Mesothelial cell of epicardium (in vitro differentiated cells): ENCODE measurements around the gene NHERF2. TPM values are rescaled to one million over a fixed set of nuclear protein-coding genes. Genes with fewer than 3 reads are reported as not detected.

Source experiments
- DNase-seq, 2 experiments: peaks; one replicate each; pipeline ENCODE4 v3.0.0; 2021; ENCODE audit warnings: low spot score in 2 of 2; ENCODE audit not compliant: unreplicated experiment in 2 of 2
- H3K27ac Mint-ChIP-seq: 2 replicates; pipeline ENCODE4 v1.8.0; 2021; ENCODE audit warnings: mixed read lengths
- H3K27me3 Mint-ChIP-seq: 2 replicates; pipeline ENCODE4 v1.8.0; 2021; ENCODE audit warnings: low read depth, mixed read lengths
- H3K36me3 Mint-ChIP-seq: 2 replicates; pipeline ENCODE4 v1.8.0; 2021; ENCODE audit warnings: mixed read lengths
- H3K4me1 Mint-ChIP-seq: 2 replicates; pipeline ENCODE4 v1.8.0; 2021; ENCODE audit warnings: mixed read lengths
- H3K4me3 Mint-ChIP-seq: 2 replicates; pipeline ENCODE4 v1.8.0; 2021; ENCODE audit warnings: mild to moderate bottlenecking, moderate library complexity, mixed read lengths
- H3K9me3 Mint-ChIP-seq: 2 replicates; pipeline ENCODE4 v1.8.0; 2021; ENCODE audit warnings: mixed read lengths
- CTCF ChIP-seq: fragments of 200-600 bp; sonication (generic); IDR thresholded peaks from one replicate; pipeline ENCODE4 v1.5.0; 2021; ENCODE audit warnings: antibody characterized with exemption; ENCODE audit not compliant: unreplicated experiment
- total RNA-seq: library from RNA; stranded (reverse); gene quantifications from 3 replicates; pipeline ENCODE4 v1.2.1, GENCODE V29; 2021

The NHERF2 gene
- total RNA-seq, 1 donor from 2014 or later = 51.3 TPM

DNA sequence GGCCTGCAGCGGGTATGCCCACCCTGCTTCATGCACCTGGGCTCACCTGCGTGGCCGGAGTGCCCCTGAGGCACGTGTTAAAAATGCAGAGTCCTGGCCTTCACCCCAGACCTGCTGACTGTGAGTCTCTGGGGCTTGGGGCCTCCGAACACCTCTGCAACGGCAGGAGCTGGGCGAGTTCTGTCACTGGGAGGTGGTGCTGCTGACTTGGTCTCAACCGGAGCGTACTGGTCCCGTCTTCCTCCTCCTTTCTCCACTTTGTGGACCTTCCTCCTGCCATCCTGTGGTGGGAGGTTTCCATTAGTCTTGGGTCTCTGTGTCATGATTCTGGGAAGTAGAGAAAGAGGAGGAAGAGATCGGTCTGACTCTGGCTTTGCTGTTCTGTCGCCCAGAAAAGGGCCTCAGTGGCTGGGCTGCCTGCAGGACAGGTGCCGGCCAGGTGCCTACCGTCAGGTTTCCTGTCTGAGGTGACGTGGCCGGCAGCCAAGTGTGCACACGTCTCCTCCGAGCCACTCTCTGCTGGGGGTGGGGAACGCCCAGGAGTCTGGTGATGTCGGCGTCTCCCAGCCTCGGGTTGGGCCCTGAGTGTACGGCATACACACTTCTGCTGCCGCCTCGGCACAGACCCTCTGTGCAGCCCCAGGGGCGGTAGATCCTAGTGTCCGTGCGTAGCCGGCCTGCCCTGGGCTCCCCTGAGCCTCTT, 28.0 kb downstream of the NHERF2 start:
- no peaks in the 10 kb centered on the region for H3K4me1 Mint-ChIP-seq
- no peak for TF ChIP-seq CTCF
- H3K27ac Mint-ChIP-seq = no peak overlapping the region
- no peak overlapping the region for H3K4me3 Mint-ChIP-seq
- H3K9me3 Mint-ChIP-seq = no peaks in the 10 kb centered on the region
- no peaks in the 10 kb centered on the region for H3K27me3 Mint-ChIP-seq
- no peak for DNase-seq
- peaks cover 12% of the 10 kb centered on the region for H3K36me3 Mint-ChIP-seq

DNA sequence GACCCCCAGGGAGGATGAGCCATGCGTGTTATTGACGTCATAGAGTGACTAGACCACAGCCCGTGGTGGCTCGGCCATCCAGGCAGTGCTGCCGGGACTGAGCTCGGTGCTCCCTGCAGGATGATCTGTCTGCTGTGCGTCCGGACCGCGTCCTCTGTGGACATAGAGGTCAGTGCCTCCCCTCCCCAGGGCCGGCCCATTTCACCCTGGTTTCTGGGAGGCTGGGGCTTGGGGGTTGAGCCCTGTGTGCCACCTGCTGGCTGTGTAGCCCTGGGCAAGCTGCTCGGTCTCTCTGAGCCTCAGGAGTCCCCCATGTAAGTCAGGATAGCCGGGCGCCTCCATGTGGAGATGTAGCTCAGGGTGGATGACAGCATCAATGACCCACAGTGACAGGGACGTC, 29.4 kb downstream of the NHERF2 start:
- DNase-seq = no peak
- no peak overlapping the region for H3K4me3 Mint-ChIP-seq
- H3K36me3 Mint-ChIP-seq = peaks cover 10% of the 10 kb centered on the region
- no peaks in the 10 kb centered on the region for H3K4me1 Mint-ChIP-seq
- no peaks in the 10 kb centered on the region for H3K9me3 Mint-ChIP-seq
- no peak for TF ChIP-seq CTCF
- H3K27ac Mint-ChIP-seq = no peak overlapping the region
- H3K27me3 Mint-ChIP-seq = no peaks in the 10 kb centered on the region

GRCh38 chr16:2056681-2057407, 30.1 kb downstream of the NHERF2 start:
- no peak for TF ChIP-seq CTCF
- H3K36me3 Mint-ChIP-seq = peaks cover 7% of the 10 kb centered on the region
- H3K27me3 Mint-ChIP-seq = no peaks in the 10 kb centered on the region
- no peaks in the 10 kb centered on the region for H3K9me3 Mint-ChIP-seq
- DNase-seq = no peak
- H3K4me3 Mint-ChIP-seq = no peak overlapping the region
- no peak overlapping the region for H3K27ac Mint-ChIP-seq
- H3K4me1 Mint-ChIP-seq = no peaks in the 10 kb centered on the region

GRCh38 chr16:2057438-2057837, 30.7 kb downstream of the NHERF2 start:
- DNase-seq = no peak

DNA sequence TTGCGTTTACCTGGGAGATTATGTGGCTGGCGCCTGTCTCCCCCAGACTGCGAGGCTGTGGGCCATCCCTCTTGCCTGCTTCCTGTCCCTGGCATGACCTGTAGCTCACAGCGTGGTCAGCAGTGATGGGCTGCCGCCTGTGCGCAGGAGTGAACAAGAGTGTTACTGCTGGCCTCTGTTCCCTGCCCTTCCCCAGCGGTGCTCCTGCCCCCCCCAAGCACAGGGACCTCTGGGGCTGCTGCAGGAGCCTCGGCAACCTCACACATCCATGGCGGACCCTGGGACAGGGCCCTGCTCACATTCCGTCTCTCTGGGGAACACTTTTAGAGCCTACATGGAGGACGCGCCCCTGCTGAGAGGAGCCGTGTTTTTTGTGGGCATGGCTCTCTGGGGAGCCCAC, 31.7 kb downstream of the NHERF2 start:
- no peak for DNase-seq
- Mint-ChIP-seq H3K9me3 (no peaks in the 10 kb centered on the region), H3K4me1 (no peaks in the 10 kb centered on the region), H3K27me3 (no peaks in the 10 kb centered on the region), H3K36me3 (peaks cover 9% of the 10 kb centered on the region), H3K4me3 (no peak overlapping the region), H3K27ac (no peak overlapping the region)
- TF ChIP-seq CTCF = no peak

More at GRCh38 chr16:2057438-2057837, 30.7 kb downstream of the NHERF2 start:
- no peak overlapping the region for H3K4me3 Mint-ChIP-seq
- H3K27me3 Mint-ChIP-seq = no peaks in the 10 kb centered on the region
- peaks cover 7% of the 10 kb centered on the region for H3K36me3 Mint-ChIP-seq
- no peaks in the 10 kb centered on the region for H3K9me3 Mint-ChIP-seq
- no peak for TF ChIP-seq CTCF
- H3K4me1 Mint-ChIP-seq = no peaks in the 10 kb centered on the region
- H3K27ac Mint-ChIP-seq = no peak overlapping the region
